RWPE2 (cell line): ENCODE measurements around the gene ANKS1B.

ENCODE experiments used
- ATAC-seq: fragments of 200-7000 bp; cut with Tn5 transposase; 3 replicates; pipeline ENCODE4 v1.9.1; 2021; ENCODE audit warnings: low read depth
- DNase-seq: peaks from one replicate; pipeline ENCODE4 v3.0.0-alpha.2; 2020; ENCODE audit warnings: low spot score
- H3K27ac ChIP-seq: fragments of 450-650 bp; 2 replicates; pipeline ENCODE4 v1.5.1; 2017; ENCODE audit warnings: mild to moderate bottlenecking; ENCODE audit not compliant: poor library complexity, severe bottlenecking
- H3K27me3 ChIP-seq: fragments of 250-450 bp; sonication (Bioruptor Pico); 2 replicates; pipeline ENCODE4 v1.5.1; 2021; ENCODE audit warnings: mild to moderate bottlenecking, moderate library complexity; ENCODE audit not compliant: insufficient read depth, poor library complexity, severe bottlenecking
- H3K36me3 ChIP-seq: fragments of 250-450 bp; sonication (Bioruptor Pico); 2 replicates; pipeline ENCODE4 v1.5.1; 2020; ENCODE audit warnings: low read depth, mild to moderate bottlenecking, moderate library complexity
- H3K4me1 ChIP-seq: fragments of 250-450 bp; sonication (Bioruptor Pico); 2 replicates; pipeline ENCODE4 v1.5.1; 2021; ENCODE audit warnings: mild to moderate bottlenecking, moderate library complexity; ENCODE audit not compliant: insufficient read depth, poor library complexity, severe bottlenecking
- H3K4me3 ChIP-seq: fragments of 250-450 bp; sonication (Bioruptor Pico); 2 replicates; pipeline ENCODE4 v1.5.1; 2021; ENCODE audit warnings: mild to moderate bottlenecking, moderate library complexity; ENCODE audit not compliant: severe bottlenecking
- H3K9me3 ChIP-seq: fragments of 250-450 bp; sonication (Bioruptor Pico); 2 replicates; pipeline ENCODE4 v1.5.1; 2021; ENCODE audit warnings: mild to moderate bottlenecking, moderate library complexity; ENCODE audit not compliant: severe bottlenecking
- TF ChIP-seq, protein P1 (sequence below): fragments of 450-650 bp; IDR thresholded peaks from one replicate; pipeline ENCODE4 v1.5.1; 2017; ENCODE audit warnings: mild to moderate bottlenecking, moderate library complexity; ENCODE audit not compliant: poor library complexity, severe bottlenecking

ANKS1B gene

DNA sequence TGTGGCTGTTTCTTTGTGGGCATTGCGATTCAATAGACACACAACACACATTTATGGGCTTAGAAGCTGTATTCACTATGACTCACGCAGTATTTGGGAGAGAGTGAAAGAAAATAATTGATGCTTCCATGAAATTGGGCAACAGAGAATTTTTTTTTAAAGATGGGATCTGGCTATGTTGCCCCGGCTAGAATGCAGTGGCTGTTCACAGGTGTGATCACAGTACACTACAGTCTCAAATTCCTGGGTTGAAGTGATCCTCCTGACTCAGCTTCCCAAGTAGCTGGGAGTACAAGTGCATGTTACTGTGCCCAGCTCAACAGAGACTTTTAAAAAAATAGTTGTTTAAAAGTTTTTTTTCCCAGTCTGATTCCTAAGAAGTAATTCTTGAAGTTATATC lies 1193.3 kb downstream of the ANKS1B start:
- no peaks in the 10 kb centered on the region for H3K9me3 ChIP-seq
- DNase-seq (no peak), ATAC-seq (no peak)
- no peak overlapping the region for H3K27ac ChIP-seq
- H3K4me1 ChIP-seq: no peaks in the 10 kb centered on the region
- H3K27me3 ChIP-seq: peaks cover 5% of the 10 kb centered on the region
- no peaks in the 10 kb centered on the region for H3K36me3 ChIP-seq
- TF ChIP-seq, protein P1, sequence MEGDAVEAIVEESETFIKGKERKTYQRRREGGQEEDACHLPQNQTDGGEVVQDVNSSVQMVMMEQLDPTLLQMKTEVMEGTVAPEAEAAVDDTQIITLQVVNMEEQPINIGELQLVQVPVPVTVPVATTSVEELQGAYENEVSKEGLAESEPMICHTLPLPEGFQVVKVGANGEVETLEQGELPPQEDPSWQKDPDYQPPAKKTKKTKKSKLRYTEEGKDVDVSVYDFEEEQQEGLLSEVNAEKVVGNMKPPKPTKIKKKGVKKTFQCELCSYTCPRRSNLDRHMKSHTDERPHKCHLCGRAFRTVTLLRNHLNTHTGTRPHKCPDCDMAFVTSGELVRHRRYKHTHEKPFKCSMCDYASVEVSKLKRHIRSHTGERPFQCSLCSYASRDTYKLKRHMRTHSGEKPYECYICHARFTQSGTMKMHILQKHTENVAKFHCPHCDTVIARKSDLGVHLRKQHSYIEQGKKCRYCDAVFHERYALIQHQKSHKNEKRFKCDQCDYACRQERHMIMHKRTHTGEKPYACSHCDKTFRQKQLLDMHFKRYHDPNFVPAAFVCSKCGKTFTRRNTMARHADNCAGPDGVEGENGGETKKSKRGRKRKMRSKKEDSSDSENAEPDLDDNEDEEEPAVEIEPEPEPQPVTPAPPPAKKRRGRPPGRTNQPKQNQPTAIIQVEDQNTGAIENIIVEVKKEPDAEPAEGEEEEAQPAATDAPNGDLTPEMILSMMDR: no peak
- H3K4me3 ChIP-seq: no peak overlapping the region

DNA sequence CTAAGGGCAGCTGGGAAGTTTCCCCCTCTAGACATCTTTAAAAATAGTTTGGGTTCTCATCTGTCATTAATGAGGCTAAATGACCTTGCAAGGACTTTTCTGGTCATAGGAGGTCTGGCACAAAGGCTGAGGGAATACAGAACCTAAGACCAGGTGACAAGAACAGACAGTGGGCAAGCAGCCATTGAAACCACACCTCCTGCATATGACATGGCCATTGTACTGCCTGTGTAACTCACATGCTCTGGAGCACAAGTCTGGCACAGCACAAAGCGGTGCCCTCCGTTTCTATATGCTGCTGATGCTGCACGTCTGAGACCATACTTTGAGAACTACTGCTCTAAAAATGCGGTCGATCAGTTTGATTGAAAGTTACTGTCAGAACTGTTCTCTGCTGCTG lies 1196.3 kb downstream of the ANKS1B start:
- Histone ChIP-seq H3K4me1 (no peaks in the 10 kb centered on the region), H3K36me3 (no peaks in the 10 kb centered on the region), H3K27me3 (no peaks in the 10 kb centered on the region), H3K27ac (no peak overlapping the region), H3K9me3 (no peaks in the 10 kb centered on the region), H3K4me3 (no peak overlapping the region)
- no peak for ATAC-seq
- no peak for DNase-seq
- TF ChIP-seq, protein P1: no peak

DNA sequence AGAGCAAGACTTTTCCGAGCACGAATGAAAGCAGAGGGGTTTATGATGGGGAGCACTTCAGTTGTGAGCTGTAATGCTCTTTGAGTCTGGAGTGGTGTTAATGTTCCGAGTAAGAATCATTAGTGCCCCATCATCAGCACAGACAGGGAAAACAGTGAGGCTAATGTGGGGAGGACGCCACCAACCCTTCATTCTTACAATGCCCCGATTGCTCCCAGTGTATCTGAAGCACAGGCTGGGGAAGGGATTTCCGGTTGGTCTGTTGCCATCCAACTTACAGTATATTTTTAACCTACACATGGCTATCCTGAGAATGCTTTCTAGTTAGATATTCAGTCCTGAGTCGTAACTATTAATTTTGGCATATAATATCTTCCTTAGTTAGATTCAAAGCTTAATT lies 1198.1 kb downstream of the ANKS1B start:
- Histone ChIP-seq H3K36me3 (no peaks in the 10 kb centered on the region), H3K9me3 (no peaks in the 10 kb centered on the region), H3K4me3 (no peak overlapping the region), H3K27ac (no peak overlapping the region), H3K4me1 (no peaks in the 10 kb centered on the region), H3K27me3 (no peaks in the 10 kb centered on the region)
- DNase-seq (no peak), ATAC-seq (no peak)
- TF ChIP-seq, protein P1: no peak

DNA sequence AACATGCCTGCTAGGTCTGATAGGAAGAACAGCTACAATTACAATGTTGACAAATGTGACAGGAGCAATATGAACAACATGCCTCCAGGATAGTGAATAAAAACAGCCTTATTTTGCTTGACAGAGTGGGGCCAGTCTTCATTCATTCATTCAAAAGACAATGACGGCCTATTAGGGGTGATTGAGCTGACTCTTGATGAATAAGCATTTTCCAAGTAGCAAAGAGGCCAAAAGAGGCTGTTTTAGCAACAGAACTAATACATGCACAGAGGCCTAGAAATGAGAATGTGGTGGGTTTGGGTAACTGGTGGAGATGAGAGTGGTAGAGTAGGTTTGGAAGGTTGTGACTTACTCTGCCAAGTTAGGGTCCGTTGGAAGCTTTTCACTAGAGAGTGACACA lies 1201.3 kb downstream of the ANKS1B start:
- TF ChIP-seq, protein P1: no peak
- Histone ChIP-seq H3K9me3 (no peaks in the 10 kb centered on the region), H3K27me3 (no peaks in the 10 kb centered on the region)

DNA sequence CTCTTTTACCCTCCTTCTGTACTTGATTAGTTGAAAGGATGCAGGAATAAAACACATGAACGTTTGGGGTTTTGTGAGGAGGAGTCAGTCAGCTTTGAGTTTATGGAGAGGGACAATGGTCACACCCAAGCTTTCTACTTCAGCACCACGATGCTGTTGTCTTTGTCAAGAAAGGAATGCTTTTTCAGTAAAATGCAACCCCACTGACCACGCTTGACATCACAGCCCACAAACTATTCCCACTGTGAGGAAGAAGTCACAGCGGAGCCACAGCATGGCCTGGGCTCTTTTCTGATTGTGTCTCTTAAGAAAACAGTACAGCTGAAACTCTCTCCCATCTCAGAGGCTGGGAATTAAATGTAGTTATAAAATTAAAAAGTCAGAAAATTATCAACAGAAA lies 1204.5 kb downstream of the ANKS1B start:
- ATAC-seq (no peak), DNase-seq (no peak)
- Histone ChIP-seq H3K4me3 (no peak overlapping the region), H3K4me1 (no peaks in the 10 kb centered on the region), H3K9me3 (no peaks in the 10 kb centered on the region), H3K27me3 (no peaks in the 10 kb centered on the region), H3K36me3 (no peaks in the 10 kb centered on the region), H3K27ac (no peak overlapping the region)
- TF ChIP-seq, protein P1: no peak

More for the DNA sequence above, 1201.3 kb downstream of the ANKS1B start:
- Histone ChIP-seq H3K4me3 (no peak overlapping the region), H3K4me1 (no peaks in the 10 kb centered on the region), H3K27ac (no peak overlapping the region), H3K36me3 (no peaks in the 10 kb centered on the region)
- no peak for ATAC-seq
- DNase-seq: no peak
